ENCODE results near the gene ZDHHC5.

The ZDHHC5 gene

DNA sequence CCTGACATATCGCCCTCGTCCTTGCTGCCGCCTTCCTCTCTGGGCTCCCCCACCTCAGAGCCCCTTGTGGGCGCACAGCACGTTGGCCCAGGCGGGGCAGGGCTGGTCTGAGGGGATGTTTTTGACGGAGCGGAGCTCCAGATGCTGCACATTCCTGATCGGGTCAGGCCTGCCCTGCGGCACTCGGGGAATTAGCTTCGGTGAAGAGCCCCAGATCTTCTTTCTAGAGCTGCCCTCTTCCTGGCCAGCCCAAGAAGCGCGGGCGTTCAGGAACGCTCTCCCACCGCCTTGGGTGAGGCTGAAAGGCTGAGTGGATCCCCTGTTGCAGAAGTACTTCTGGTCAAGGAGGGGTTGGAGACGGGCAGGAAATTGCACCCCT lies 30.3 kb upstream of the ZDHHC5 start:
- ChIA-PET POLR2A (no interaction called here), CTCF (interaction anchor here (1.6 kb wide), 1 partner anchor 70 kb away, joined by 10 read pairs; the partner anchor contains the start of gene UBE2L6)
- DNase-seq (ENCODE audit: extremely low spot score) = no peak
- TF ChIP-seq TARDBP (IDR thresholded peaks at IDR 0.05) (no peak), CTBP1 (IDR thresholded peaks at IDR 0.05; ENCODE audit: borderline replicate concordance) (no peak), FOXA1 (IDR thresholded peaks at IDR 0.05) (no peak)

DNA sequence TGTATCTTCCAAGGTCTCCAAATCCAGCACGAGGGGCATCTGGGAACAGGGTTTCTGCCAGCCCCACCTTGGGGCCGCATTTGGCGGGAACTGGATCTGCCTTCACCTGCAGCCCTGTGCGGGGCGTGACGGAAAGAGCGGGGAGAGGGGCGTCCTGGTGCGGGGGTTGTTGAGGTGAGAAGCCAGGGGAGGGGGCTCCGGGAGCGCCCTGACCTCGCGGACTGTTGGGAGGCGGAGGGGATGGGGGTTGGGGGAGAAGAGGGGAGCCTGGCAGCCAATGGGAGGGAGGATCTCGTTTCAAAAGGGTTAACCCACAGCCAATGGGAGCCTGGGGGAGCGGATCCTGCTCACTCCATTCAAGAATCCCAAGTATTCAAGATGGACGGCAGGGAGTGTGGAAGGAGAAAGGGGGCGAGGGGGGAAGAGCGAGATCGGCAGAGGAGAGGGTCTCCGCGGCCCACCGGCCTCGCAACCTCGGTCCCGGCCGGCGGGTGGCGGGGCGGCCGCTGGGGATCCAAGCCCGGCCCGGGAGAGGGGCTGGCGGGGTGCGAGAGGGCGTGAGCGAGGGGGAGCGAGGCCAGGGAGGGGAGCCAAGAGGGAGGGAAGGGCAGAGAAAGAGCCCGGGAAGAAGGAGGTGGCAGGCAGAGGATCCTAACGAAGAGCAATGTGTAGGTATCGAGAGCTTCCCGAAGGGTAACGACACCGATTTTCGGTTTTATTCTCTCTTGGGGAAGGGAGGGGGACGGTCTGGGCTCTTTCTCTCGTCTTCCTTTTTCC lies 29.7 kb upstream of the ZDHHC5 start:
- ChIA-PET POLR2A (no interaction called here), CTCF (interaction anchor here (3.9 kb wide), 1 partner anchor 70 kb away, joined by 59 read pairs; the partner anchor contains the start of gene UBE2L6)
- TF ChIP-seq SUZ12 (IDR thresholded peaks at IDR 0.05) = no peak
- TF ChIP-seq FOXK2 (IDR thresholded peaks at IDR 0.05) = no peak
- TF ChIP-seq NFRKB (IDR thresholded peaks at IDR 0.05) = no peak
- TF ChIP-seq HDGF (IDR thresholded peaks at IDR 0.05; ENCODE audit: borderline replicate concordance) = no peak
- TF ChIP-seq ELF4 (IDR thresholded peaks at IDR 0.05) = no peak
- TF ChIP-seq, protein P1, sequence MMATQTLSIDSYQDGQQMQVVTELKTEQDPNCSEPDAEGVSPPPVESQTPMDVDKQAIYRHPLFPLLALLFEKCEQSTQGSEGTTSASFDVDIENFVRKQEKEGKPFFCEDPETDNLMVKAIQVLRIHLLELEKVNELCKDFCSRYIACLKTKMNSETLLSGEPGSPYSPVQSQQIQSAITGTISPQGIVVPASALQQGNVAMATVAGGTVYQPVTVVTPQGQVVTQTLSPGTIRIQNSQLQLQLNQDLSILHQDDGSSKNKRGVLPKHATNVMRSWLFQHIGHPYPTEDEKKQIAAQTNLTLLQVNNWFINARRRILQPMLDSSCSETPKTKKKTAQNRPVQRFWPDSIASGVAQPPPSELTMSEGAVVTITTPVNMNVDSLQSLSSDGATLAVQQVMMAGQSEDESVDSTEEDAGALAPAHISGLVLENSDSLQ (IDR thresholded peaks at IDR 0.05) = no peak
- no peak for TF ChIP-seq ARNT (IDR thresholded peaks at IDR 0.05)
- TF ChIP-seq CTBP1 (IDR thresholded peaks at IDR 0.05; ENCODE audit: borderline replicate concordance) = no peak
- no peak for TF ChIP-seq FOXM1 (IDR thresholded peaks at IDR 0.05; ENCODE audit: borderline replicate concordance)
- no peak for TF ChIP-seq TARDBP (IDR thresholded peaks at IDR 0.05)
- no peak for TF ChIP-seq L3MBTL2 (conservative IDR thresholded peaks at IDR 0.05)
- no peak for TF ChIP-seq SP1 (IDR thresholded peaks at IDR 0.05)
- TF ChIP-seq FOXA1 (IDR thresholded peaks at IDR 0.05) = no peak
- TF ChIP-seq ZNF384 (IDR thresholded peaks at IDR 0.05) = no peak
- no peak for TF ChIP-seq BHLHE40 (IDR thresholded peaks at IDR 0.05; ENCODE audit: borderline replicate concordance)
- no peak for TF ChIP-seq LEF1 (IDR thresholded peaks at IDR 0.05; ENCODE audit: borderline replicate concordance)
- no peak for DNase-seq (ENCODE audit: extremely low spot score)

DNA sequence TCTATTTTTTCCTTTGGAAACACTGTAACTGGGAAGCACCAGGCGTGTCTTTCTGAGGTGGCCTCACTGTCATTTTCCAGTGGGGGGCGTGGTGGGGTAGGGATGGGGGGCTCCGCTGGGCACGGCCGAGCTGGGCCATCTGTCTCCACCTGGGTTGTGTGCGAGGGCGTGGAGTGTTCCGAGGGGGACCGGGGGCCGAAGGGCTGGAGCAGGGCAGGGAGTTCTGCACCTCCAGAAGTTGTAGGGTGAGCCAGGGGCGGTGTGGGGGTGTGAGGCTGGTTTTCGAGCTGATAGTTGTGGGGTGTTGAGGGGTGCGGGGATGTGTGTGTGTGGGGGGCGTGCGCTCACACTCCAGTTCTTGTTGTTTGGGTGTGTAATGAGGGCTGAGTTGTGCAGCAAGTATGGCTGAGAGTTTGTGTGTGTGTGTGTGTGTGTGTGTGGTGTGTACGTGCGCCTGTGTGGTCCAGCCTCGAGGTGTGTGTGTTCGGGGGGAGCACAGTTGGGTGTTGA lies 29.0 kb upstream of the ZDHHC5 start:
- no peak for TF ChIP-seq HDGF (IDR thresholded peaks at IDR 0.05; ENCODE audit: borderline replicate concordance)
- no peak for TF ChIP-seq LEF1 (IDR thresholded peaks at IDR 0.05; ENCODE audit: borderline replicate concordance)
- TF ChIP-seq, protein P1 (IDR thresholded peaks at IDR 0.05) = no peak
- no peak for TF ChIP-seq TARDBP (IDR thresholded peaks at IDR 0.05)
- no peak for TF ChIP-seq BHLHE40 (IDR thresholded peaks at IDR 0.05; ENCODE audit: borderline replicate concordance)
- TF ChIP-seq L3MBTL2 (conservative IDR thresholded peaks at IDR 0.05) = no peak
- no peak for TF ChIP-seq ELF4 (IDR thresholded peaks at IDR 0.05)
- no peak for TF ChIP-seq FOXK2 (IDR thresholded peaks at IDR 0.05)
- no peak for TF ChIP-seq FOXA1 (IDR thresholded peaks at IDR 0.05)
- no peak for TF ChIP-seq SP1 (IDR thresholded peaks at IDR 0.05)
- TF ChIP-seq SUZ12 (IDR thresholded peaks at IDR 0.05) = no peak
- POLR2A ChIA-PET = interaction anchor here (3.1 kb wide), 1 partner anchor 71 kb away, joined by 22 read pairs; the partner anchor contains the start of gene UBE2L6

DNA sequence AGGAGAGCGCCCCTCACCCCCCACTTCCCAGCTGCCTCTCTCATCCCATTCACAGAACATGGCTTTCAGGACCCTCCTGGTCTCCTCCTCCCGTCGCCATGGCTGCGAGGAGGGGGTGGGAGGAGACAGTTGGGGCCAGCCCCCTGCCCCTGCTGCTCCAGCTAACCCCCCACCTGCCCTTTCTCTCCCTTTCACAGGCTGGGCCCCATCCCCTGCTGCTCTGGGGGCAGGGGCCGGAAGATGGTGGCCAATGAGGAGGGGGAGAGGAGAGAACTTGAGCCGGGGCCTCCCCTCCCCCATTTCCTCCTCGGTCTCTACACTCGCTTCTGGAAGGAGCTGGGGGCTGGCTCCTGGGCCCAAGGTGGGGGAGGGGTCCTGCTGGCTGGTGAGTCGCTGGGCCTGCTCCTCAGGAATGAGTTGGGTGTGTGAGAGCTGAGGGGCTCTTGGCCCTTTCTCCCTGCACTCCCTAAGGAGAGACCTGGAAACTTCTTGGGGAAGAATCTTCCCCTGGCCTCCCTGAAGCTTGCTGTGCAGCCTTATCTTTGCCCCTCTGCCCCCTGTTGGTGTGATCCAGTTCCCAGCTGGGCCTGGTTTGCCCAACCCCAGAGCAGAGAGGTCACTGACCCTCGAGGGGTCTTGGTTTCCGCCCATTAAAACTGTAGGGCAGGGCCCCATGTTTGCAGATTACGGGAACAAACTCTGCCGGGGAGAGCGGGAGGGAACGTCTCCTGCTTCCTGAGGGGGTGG lies 28.4 kb upstream of the ZDHHC5 start:
- TF ChIP-seq, protein P1 (IDR thresholded peaks at IDR 0.05) = no peak
- TF ChIP-seq ELF4 (IDR thresholded peaks at IDR 0.05) (no peak), FOXA1 (IDR thresholded peaks at IDR 0.05) (no peak), CTBP1 (IDR thresholded peaks at IDR 0.05; ENCODE audit: borderline replicate concordance) (no peak), LEF1 (IDR thresholded peaks at IDR 0.05; ENCODE audit: borderline replicate concordance) (no peak), BHLHE40 (IDR thresholded peaks at IDR 0.05; ENCODE audit: borderline replicate concordance) (no peak), HDGF (IDR thresholded peaks at IDR 0.05; ENCODE audit: borderline replicate concordance) (no peak), ZNF384 (IDR thresholded peaks at IDR 0.05) (no peak), SUZ12 (IDR thresholded peaks at IDR 0.05) (no peak), SP1 (IDR thresholded peaks at IDR 0.05) (no peak), ARNT (IDR thresholded peaks at IDR 0.05) (no peak), FOXM1 (IDR thresholded peaks at IDR 0.05; ENCODE audit: borderline replicate concordance) (no peak), FOXK2 (IDR thresholded peaks at IDR 0.05) (no peak), TARDBP (IDR thresholded peaks at IDR 0.05) (no peak), L3MBTL2 (conservative IDR thresholded peaks at IDR 0.05) (no peak), NFRKB (IDR thresholded peaks at IDR 0.05) (no peak)
- DNase-seq (ENCODE audit: extremely low spot score) = no peak
- ChIA-PET POLR2A (interaction anchor here (0.6 to 3.1 kb wide), 6 partner anchors 18 to 109 kb away, joined by 3 to 22 read pairs (median 3); partner anchors contain the start of genes CLP1, SELENOH and UBE2L6), CTCF (interaction anchor here (0.6 to 3.9 kb wide), 7 partner anchors 10 to 148 kb away, joined by 3 to 59 read pairs (median 4); partner anchors contain the start of genes SLC43A1 and UBE2L6)

More for the DNA sequence above, 29.0 kb upstream of the ZDHHC5 start:
- CTCF ChIA-PET = interaction anchor here (3.9 kb wide), 1 partner anchor 70 kb away, joined by 59 read pairs; the partner anchor contains the start of gene UBE2L6
- no peak for DNase-seq (ENCODE audit: extremely low spot score)

All from HEK293T (cell line).